Measurements from ENCODE around the gene MED13L.
A peak's percentile ranks its signal among the peaks of the same experiment; 100 is the strongest.

Gene MED13L

GRCh38 chr12:116145451-116145850, 132.0 kb downstream of the MED13L start:
- no peak overlapping the region for H3K27ac ChIP-seq
- TF ChIP-seq ZFX (IDR thresholded peaks at IDR 0.05; ENCODE audit: borderline replicate concordance) = no peak
- no peak for TF ChIP-seq CTCF (IDR thresholded peaks at IDR 0.05)

- TF ChIP-seq ZFX (IDR thresholded peaks at IDR 0.05; ENCODE audit: borderline replicate concordance) (no peak), CTCF (IDR thresholded peaks at IDR 0.05) (no peak)
- H3K27ac ChIP-seq = no peak overlapping the region
These were observed 133.1 kb downstream of the MED13L start for GRCh38 chr12:116144384-116144783.

- no peak for TF ChIP-seq CTCF (IDR thresholded peaks at IDR 0.05)
- no peak for TF ChIP-seq ZFX (IDR thresholded peaks at IDR 0.05; ENCODE audit: borderline replicate concordance)
- no peak overlapping the region for H3K27ac ChIP-seq
These were observed 133.6 kb downstream of the MED13L start for GRCh38 chr12:116143909-116144308.

GRCh38 chr12:116142936-116143898, 134.3 kb downstream of the MED13L start:
- TF ChIP-seq ZFX (IDR thresholded peaks at IDR 0.05; ENCODE audit: borderline replicate concordance) (no peak), CTCF (IDR thresholded peaks at IDR 0.05) (no peak)
- H3K27ac ChIP-seq = no peak overlapping the region

GRCh38 chr12:116141833-116142162, 135.7 kb downstream of the MED13L start:
- H3K27ac ChIP-seq = no peak overlapping the region

GRCh38 chr12:116141110-116141832, 136.2 kb downstream of the MED13L start:
- no peak for TF ChIP-seq ZFX (IDR thresholded peaks at IDR 0.05; ENCODE audit: borderline replicate concordance)
- peak; percentile 49 for TF ChIP-seq CTCF (IDR thresholded peaks at IDR 0.05)
- H3K27ac ChIP-seq = no peak overlapping the region

More at GRCh38 chr12:116141833-116142162, 135.7 kb downstream of the MED13L start:
- TF ChIP-seq CTCF (IDR thresholded peaks at IDR 0.05) (no peak), ZFX (IDR thresholded peaks at IDR 0.05; ENCODE audit: borderline replicate concordance) (no peak)

GRCh38 chr12:116140529-116140928, 137.0 kb downstream of the MED13L start:
- no peak overlapping the region for H3K27ac ChIP-seq
- TF ChIP-seq CTCF (IDR thresholded peaks at IDR 0.05) = no peak

Data from 22Rv1 (cell line).